Measurements from ENCODE around the gene STPG3. TPM values are rescaled to one million over a fixed set of nuclear protein-coding genes. Genes with fewer than 3 reads are reported as not detected.

The STPG3 gene
- total RNA-seq, 4 donors from 2014 or later, result not detected

DNA sequence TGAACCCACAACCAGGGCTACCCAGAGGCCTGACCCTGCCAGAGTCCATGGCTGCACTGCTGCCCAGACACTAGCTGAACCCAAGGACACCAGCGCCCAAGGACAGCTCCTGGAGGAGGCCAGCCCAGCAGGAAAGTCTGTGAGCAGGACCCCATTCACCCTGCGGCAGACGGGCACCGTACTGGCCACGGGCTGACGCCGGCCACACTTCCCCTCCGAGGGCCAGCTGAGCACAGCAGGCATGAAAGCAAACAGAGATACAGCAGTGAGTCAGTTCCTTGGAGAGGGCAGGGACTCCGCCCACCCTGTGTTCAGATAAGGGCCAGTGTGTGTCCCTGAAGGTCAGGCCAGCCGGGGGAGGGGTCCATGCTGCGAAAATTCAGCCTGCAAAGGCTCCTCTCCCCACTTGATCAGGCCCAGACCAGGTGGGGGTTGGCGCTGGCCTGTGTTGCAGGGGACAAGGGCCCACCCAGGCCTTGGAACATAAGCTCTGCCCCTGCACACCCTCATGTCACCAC, 32.3 kb upstream of the STPG3 start:
- H3K4me3 ChIP-seq, result peak overlapping the region; percentile 37 to 66 (median 50)
- no peak for DNase-seq
- H3K27ac ChIP-seq, result peak overlapping the region in 3 of 4 donors; percentile 83 to 92 (median 91)
- peaks cover 28 to 66% (median 33%) of the 10 kb centered on the region in 3 donors for H3K4me1 ChIP-seq
- H3K9me3 ChIP-seq, result no peaks in the 10 kb centered on the region
- WGBS, 2 donors, result 69% methylated on average over 4 of the region's 12 CpGs; no CpG with 5 or more reads in 1 of the 2 donors
- H3K27me3 ChIP-seq, result no peaks in the 10 kb centered on the region
- no peak for TF ChIP-seq POLR2A (IDR thresholded peaks at IDR 0.05)
- TF ChIP-seq, protein P1, sequence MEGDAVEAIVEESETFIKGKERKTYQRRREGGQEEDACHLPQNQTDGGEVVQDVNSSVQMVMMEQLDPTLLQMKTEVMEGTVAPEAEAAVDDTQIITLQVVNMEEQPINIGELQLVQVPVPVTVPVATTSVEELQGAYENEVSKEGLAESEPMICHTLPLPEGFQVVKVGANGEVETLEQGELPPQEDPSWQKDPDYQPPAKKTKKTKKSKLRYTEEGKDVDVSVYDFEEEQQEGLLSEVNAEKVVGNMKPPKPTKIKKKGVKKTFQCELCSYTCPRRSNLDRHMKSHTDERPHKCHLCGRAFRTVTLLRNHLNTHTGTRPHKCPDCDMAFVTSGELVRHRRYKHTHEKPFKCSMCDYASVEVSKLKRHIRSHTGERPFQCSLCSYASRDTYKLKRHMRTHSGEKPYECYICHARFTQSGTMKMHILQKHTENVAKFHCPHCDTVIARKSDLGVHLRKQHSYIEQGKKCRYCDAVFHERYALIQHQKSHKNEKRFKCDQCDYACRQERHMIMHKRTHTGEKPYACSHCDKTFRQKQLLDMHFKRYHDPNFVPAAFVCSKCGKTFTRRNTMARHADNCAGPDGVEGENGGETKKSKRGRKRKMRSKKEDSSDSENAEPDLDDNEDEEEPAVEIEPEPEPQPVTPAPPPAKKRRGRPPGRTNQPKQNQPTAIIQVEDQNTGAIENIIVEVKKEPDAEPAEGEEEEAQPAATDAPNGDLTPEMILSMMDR (IDR thresholded peaks at IDR 0.05), result no peak
- intact Hi-C loops (cut with DNase I), result no loop called here
- peaks cover 0 to 29% (median 0%) of the 10 kb centered on the region in 3 donors for H3K36me3 ChIP-seq

DNA sequence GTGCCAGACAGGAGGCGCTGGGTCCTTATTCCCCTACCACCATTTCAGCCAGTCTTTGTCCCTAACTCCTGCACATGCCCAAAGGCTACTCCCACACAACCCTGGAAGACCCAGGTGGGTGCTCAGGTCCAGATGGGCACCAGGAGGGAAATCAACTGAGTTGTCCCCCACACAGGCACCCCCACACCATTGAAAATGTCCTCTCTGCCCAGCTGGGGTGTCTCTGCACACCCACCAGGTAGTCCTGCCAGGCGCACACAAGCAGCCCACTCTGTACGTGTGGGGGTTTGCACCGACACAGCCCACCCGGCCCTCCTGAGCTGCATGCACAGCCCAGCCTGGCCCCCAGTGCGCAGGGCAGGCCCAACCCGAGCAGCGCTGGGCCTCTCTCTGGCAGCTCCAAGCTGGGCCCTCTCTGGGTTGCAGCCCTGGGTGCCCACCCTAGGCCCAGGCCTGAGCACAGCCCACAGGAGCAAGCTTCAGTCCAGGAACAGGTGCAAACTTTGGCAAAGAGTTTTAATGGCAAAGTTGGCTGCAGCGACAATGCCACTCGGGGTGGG, 31.2 kb upstream of the STPG3 start:
- H3K4me3 ChIP-seq, result no peak overlapping the region
- H3K27ac ChIP-seq, result no peak overlapping the region
- intact Hi-C loops (cut with DNase I), result no loop called here
- peaks cover 38 to 76% (median 44%) of the 10 kb centered on the region in 3 donors for H3K4me1 ChIP-seq
- H3K27me3 ChIP-seq, result no peaks in the 10 kb centered on the region
- H3K36me3 ChIP-seq, result peaks cover 0 to 19% (median 0%) of the 10 kb centered on the region in 3 donors
- TF ChIP-seq, protein P1 (IDR thresholded peaks at IDR 0.05), result no peak
- TF ChIP-seq POLR2A (IDR thresholded peaks at IDR 0.05), result no peak
- WGBS, 2 donors, result 92% methylated on average over 2 of the region's 10 CpGs
- no peaks in the 10 kb centered on the region for H3K9me3 ChIP-seq
- DNase-seq, result no peak

GRCh38 chr9:137220317-137221094, 30.6 kb upstream of the STPG3 start:
- DNase-seq, result no peak
- H3K4me1 ChIP-seq, result peaks cover 39 to 83% (median 44%) of the 10 kb centered on the region in 3 donors
- intact Hi-C loops (cut with DNase I), result no loop called here
- TF ChIP-seq POLR2A (IDR thresholded peaks at IDR 0.05), result no peak
- TF ChIP-seq, protein P1 (IDR thresholded peaks at IDR 0.05), result no peak
- H3K4me3 ChIP-seq, result no peak overlapping the region
- H3K9me3 ChIP-seq, result no peaks in the 10 kb centered on the region
- peaks cover 0 to 12% (median 0%) of the 10 kb centered on the region in 3 donors for H3K36me3 ChIP-seq
- H3K27me3 ChIP-seq, result no peaks in the 10 kb centered on the region
- peak overlapping the region in 1 of 4 donors; percentile 70 for H3K27ac ChIP-seq
- 91 to 95% methylated on average over 13 to 19 of the region's 52 CpGs for WGBS, 2 donors

DNA sequence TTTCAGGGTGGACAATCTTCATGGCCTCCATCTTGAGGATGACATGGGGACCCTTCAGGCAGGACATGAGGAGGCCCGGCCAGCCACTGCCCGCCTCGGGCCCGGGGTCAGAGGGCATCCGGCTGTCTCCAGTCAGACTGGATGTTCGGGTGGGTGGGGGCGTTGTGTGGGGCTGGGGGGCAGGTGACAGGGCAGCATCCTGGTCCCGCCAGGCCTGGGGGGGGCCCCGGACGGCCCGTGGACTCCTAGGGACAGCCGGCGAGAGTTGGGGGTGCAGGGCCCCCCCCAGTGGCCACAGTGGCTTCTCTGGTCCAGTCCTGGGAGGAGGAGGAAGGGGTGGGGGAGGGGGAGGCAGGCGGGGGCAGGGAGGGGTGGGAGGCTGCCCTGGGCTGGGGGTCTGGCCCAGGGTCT, 30.0 kb upstream of the STPG3 start:
- intact Hi-C loops (cut with DNase I), result no loop called here
- no peaks in the 10 kb centered on the region for H3K9me3 ChIP-seq
- peak overlapping the region; percentile 30 to 89 (median 58) for H3K4me3 ChIP-seq
- H3K27me3 ChIP-seq, result no peaks in the 10 kb centered on the region
- peaks cover 39 to 89% (median 45%) of the 10 kb centered on the region in 3 donors for H3K4me1 ChIP-seq
- DNase-seq, result no peak
- TF ChIP-seq, protein P1 (IDR thresholded peaks at IDR 0.05), result no peak
- no peak for TF ChIP-seq POLR2A (IDR thresholded peaks at IDR 0.05)
- WGBS, 2 donors, result no CpG with 5 or more reads among the region's 14 CpGs
- H3K27ac ChIP-seq, result peak overlapping the region in 3 of 4 donors; percentile 65 to 97 (median 70)
- H3K36me3 ChIP-seq, result peaks cover 0 to 6% (median 0%) of the 10 kb centered on the region in 3 donors
